Activated B cell treated with CpG ODN at 0.5 μM for 24 hours (primary cell): ENCODE data around the gene NHEJ1. TPM values are rescaled to one million over a fixed set of nuclear protein-coding genes. Genes with fewer than 3 reads are reported as not detected.

Source experiments
- ATAC-seq: fragments of 200-7000 bp; cut with Tn5 transposase; one replicate; pipeline ENCODE4 v1.10.0; 2021; ENCODE audit warnings: low read depth, mild to moderate bottlenecking, moderate library complexity
- CTCF ChIA-PET: fragments of 350-600 bp; sonication (Branson Sonifier 250); formaldehyde crosslinking; loops from one replicate; lab custom pipeline; 2021; ENCODE audit warnings: antibody characterized with exemption; lab: Charles Lee
- POLR2A ChIA-PET: fragments of 350-600 bp; sonication (Branson Sonifier 250); formaldehyde crosslinking; loops from one replicate; lab custom pipeline; 2021; ENCODE audit warnings: antibody characterized with exemption; lab: Charles Lee
- DNase-seq: peaks from one replicate; pipeline ENCODE4 v3.0.0; 2022
- H3K27ac Mint-ChIP-seq: one replicate; pipeline ENCODE4 v1.8.0; 2020; ENCODE audit warnings: mixed read lengths
- H3K27me3 Mint-ChIP-seq: one replicate; pipeline ENCODE4 v1.8.0; 2021; ENCODE audit warnings: mixed read lengths
- H3K36me3 Mint-ChIP-seq: one replicate; pipeline ENCODE4 v1.8.0; 2021; ENCODE audit warnings: low read depth, mixed read lengths
- H3K4me1 Mint-ChIP-seq: one replicate; pipeline ENCODE4 v1.8.0; 2021; ENCODE audit warnings: mixed read lengths
- H3K4me3 Mint-ChIP-seq: one replicate; pipeline ENCODE4 v1.8.0; 2020; ENCODE audit warnings: mild to moderate bottlenecking, mixed read lengths
- H3K9me3 Mint-ChIP-seq: one replicate; pipeline ENCODE4 v1.8.0; 2020; ENCODE audit warnings: mixed read lengths
- CTCF ChIP-seq: fragments of 200-600 bp; IDR thresholded peaks from one replicate; pipeline ENCODE4 v1.8.0; 2022; ENCODE audit warnings: antibody characterized with exemption, mild to moderate bottlenecking
- intact Hi-C: fragments of 100-400 bp; cut with micrococcal nuclease; formaldehyde crosslinking; loops from one replicate; pipeline ENCODE4 v1.15.1; 2024
- total RNA-seq: library from RNA; stranded (reverse); gene quantifications from 2 replicates; pipeline ENCODE4 v1.2.3, GENCODE V29; 2022

NHEJ1 gene
- total RNA-seq, 1 donor from 2014 or later = 19.1 TPM

- ATAC-seq = no peak
- no peak for DNase-seq
- Mint-ChIP-seq H3K36me3 (no peaks in the 10 kb centered on the region), H3K4me3 (no peak overlapping the region), H3K27me3 (peaks cover 50% of the 10 kb centered on the region), H3K4me1 (peaks cover 32% of the 10 kb centered on the region), H3K9me3 (no peaks in the 10 kb centered on the region), H3K27ac (no peak overlapping the region)
- POLR2A ChIA-PET = no interaction called here
- intact Hi-C loops = loop anchor here (5.0 kb wide), 3 partner anchors 60 to 475 kb away; no protein-coding TSS in a partner anchor
- no peak for TF ChIP-seq CTCF
- CTCF ChIA-PET = interaction anchor here (0.8 to 6.3 kb wide), 6 partner anchors 61 to 292 kb away, joined by 3 to 53 read pairs (median 10); no protein-coding TSS in a partner anchor
These were observed 103.5 kb downstream of the NHEJ1 start for GRCh38 chr2:219056896-219057708.

- TF ChIP-seq CTCF = no peak
- H3K4me3 Mint-ChIP-seq = no peak overlapping the region
- POLR2A ChIA-PET = no interaction called here
- H3K9me3 Mint-ChIP-seq = no peaks in the 10 kb centered on the region
- H3K36me3 Mint-ChIP-seq = no peaks in the 10 kb centered on the region
- intact Hi-C loops = loop anchor here (5.0 kb wide), 3 partner anchors 59 to 476 kb away; no protein-coding TSS in a partner anchor
- peaks cover 45% of the 10 kb centered on the region for H3K27me3 Mint-ChIP-seq
- CTCF ChIA-PET = interaction anchor here (1.7 to 6.3 kb wide), 2 partner anchors 64 to 100 kb away, joined by 6 to 53 read pairs; no protein-coding TSS in a partner anchor
- DNase-seq = no peak
- H3K4me1 Mint-ChIP-seq = peaks cover 27% of the 10 kb centered on the region
- no peak overlapping the region for H3K27ac Mint-ChIP-seq
- ATAC-seq = no peak
These were observed 104.3 kb downstream of the NHEJ1 start for GRCh38 chr2:219056176-219056895.

- TF ChIP-seq CTCF = no peak
- ChIA-PET POLR2A (no interaction called here), CTCF (interaction anchor here (1.3 to 6.3 kb wide), 3 partner anchors 65 to 101 kb away, joined by 4 to 53 read pairs (median 6); no protein-coding TSS in a partner anchor)
These were observed 105.4 kb downstream of the NHEJ1 start for GRCh38 chr2:219054956-219055903.

GRCh38 chr2:219049282-219049681 is 111.3 kb downstream of the NHEJ1 start:
- Mint-ChIP-seq H3K9me3 (no peaks in the 10 kb centered on the region), H3K4me3 (no peak overlapping the region), H3K4me1 (no peaks in the 10 kb centered on the region), H3K36me3 (no peaks in the 10 kb centered on the region), H3K27me3 (peaks cover 42% of the 10 kb centered on the region), H3K27ac (no peak overlapping the region)
- ChIA-PET CTCF (no interaction called here), POLR2A (no interaction called here)
- ATAC-seq (no peak), DNase-seq (no peak)
- intact Hi-C loops = no loop called here
- no peak for TF ChIP-seq CTCF

More at GRCh38 chr2:219054956-219055903, 105.4 kb downstream of the NHEJ1 start:
- no peak overlapping the region for H3K27ac Mint-ChIP-seq
- H3K4me1 Mint-ChIP-seq = peaks cover 24% of the 10 kb centered on the region
- intact Hi-C loops = loop anchor here (1.0 to 5.0 kb wide), 4 partner anchors 26 to 477 kb away; no protein-coding TSS in a partner anchor
- H3K36me3 Mint-ChIP-seq = no peaks in the 10 kb centered on the region
- H3K9me3 Mint-ChIP-seq = no peaks in the 10 kb centered on the region
- H3K4me3 Mint-ChIP-seq = no peak overlapping the region
- ATAC-seq = no peak
- H3K27me3 Mint-ChIP-seq = peaks cover 50% of the 10 kb centered on the region
- no peak for DNase-seq
